GM04503 (cell line): Measurements from ENCODE around the gene SAYSD1.
"Not testable (repeated sequence)": the region's sequence is repeated elsewhere in the genome, so short reads cannot be mapped to it uniquely, and the experiment has no call there.

Experiments used
- DNase-seq: peaks from one replicate; pipeline ENCODE4 v3.0.0-alpha.2; 2012; ENCODE audit warnings: low read depth

The SAYSD1 gene

GRCh38 chr6:39114704-39115599, at the start of gene SAYSD1:
Gene SAYSD1 (minus strand): TSS chr6:39115186. CDS start chr6:39115089, 97 bp downstream.
- DNase-seq: peak; percentile 37

- no peak for DNase-seq
Observed at GRCh38 chr6:39157511-39157910, 42.5 kb upstream of the SAYSD1 start.

DNA sequence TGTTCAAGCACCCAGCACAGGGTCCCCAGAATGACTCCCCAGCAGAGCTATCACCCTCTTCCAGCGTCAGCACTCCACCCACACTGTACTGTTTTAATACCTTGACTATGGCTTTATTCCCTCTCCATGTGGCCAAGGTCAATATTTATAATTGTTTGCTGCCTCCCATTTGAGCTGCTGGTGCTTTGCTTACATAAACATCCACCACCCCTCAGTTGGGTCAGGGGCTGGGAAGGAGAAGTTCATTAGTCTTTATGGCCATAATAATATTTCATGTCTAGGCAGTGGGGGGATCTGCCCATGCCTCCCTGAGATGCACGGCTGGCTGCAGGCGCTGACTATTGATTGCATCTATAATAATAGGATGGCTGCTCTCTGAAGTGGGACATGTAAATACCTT, 41.8 kb upstream of the SAYSD1 start:
- no peak for DNase-seq

DNA sequence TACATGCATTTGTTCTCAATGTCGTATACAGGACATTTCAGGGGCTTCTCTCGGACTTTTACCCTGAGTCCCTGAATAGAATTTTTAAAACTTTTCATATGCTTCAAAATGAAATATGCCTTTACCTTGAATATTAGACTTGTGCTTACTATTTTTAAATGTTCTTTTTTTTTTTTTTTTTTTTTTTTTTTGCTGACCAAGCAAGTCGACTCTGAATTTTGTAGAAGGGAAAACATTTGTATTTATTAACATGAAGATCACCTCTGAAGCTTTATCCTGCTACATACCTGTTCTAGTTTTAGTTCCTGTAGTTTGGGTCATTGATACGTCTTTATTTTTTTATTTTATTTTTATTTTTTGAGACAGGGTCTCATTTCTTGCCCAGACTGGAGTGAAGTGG, 39.7 kb upstream of the SAYSD1 start:
- no peak for DNase-seq

DNA sequence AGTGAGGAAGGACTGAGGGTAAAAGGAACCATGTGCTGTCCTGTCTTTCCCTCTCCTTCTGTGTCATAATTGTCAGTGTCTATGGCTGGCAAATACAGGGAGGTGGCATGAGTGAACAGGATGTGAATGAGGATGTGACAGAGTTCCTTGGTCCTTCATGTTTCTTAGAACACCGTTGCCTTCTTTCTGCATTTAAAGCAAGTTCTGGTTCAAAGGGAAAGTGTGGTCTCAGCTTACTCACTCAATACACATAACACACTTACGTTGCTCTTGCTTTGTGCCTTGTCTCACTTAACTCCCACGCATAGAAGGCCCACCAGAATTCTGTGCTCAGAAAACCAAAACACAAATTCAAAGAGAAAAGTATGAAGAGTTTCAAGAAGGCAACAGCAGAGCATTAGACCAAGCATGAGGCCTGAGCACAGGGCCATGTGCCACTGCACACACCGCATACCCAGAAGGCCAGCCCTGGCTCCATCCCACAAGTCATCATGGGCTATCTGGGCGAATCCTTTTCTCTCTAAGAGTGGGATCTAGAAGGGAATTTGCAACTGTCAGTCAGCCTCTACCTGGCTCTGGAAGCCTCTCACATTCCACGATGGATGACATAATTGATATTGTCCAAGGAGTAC, 38.9 kb upstream of the SAYSD1 start:
- DNase-seq: no peak

- DNase-seq: no peak
Observed at GRCh38 chr6:39152262-39152661, 37.3 kb upstream of the SAYSD1 start.

DNA sequence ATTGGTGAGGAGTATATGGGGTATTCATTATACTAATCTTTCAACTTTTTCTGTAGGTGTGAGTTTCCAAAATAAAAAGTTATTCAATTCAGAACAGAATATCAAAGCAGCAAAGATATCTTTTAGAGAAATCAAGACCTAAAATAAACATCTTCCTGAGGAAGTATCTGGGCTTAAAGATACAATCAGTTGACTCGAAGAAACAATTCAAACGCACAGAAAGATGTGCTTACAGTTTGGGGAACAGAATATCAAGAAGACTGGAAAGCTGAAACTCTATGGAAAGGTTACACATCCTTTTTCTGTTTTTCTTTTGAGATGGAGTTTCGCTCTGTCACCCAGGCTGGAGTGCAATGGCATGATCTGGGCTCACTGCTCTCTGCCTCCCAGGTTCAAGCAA, 36.2 kb upstream of the SAYSD1 start:
- no peak for DNase-seq

DNA sequence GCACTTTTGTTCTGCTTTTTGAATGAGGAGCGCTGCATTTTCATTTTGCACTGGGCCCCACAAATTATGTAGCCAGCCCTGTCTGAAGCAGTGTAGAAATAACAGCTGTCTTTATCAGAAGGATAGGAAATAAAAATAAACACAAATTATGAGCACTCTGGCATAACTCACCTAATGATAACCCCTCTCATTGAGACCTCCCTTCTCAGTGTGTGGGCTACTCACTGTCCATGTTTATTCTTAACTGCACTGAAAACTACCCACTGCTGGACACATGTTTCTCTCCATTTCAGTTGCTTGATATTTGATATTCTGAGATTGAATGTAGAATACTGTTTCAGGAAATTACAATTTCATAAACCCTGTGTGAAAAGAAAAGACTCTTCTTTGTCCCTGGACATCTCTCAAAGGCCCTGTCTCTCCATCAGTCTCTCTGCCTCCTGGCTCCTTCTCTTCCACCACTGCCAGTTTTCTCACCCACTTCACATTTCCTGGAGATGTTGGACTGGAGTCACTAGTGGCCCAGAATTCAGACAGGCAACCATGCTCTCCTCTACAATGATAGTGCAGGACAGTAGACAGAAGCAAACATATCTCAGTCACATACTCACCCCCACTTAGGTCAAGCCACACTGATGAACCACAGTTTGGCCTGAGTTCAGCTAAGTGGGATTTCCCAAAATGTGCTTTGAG, 29.6 kb upstream of the SAYSD1 start:
- DNase-seq: no peak

DNA sequence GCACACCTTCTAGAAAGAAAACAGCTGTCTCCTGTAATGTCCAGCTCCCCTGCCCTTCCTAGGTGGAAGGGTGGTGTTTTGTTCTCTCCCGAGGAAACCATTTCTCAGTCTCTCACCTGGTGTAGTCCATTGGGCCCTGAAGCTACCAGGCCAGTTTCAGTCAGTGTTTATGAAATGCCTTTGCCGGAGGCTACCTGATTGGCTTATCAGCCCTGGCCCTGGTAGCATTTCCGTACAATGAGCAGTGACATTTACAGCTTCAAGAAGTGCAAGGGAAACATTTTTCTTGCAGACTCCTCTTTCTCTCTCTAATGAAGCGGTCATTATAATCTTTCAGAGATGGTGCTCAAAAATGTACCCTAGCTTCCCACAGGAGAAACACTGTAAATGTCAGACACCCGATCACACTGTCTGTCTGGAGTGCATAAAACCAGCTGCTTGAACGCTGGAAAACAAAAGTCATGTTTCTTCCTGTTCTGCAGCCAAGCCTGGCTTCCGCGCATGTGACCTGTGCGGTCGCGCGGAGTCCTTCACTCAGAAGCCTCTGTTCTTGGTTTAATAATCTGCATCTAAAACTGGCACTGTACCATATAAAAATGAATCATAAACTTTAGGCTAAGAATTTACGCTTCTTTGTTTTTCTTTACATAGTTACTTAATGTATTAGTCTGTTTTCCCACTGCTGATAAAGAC, 28.4 kb upstream of the SAYSD1 start:
- DNase-seq: no peak

DNA sequence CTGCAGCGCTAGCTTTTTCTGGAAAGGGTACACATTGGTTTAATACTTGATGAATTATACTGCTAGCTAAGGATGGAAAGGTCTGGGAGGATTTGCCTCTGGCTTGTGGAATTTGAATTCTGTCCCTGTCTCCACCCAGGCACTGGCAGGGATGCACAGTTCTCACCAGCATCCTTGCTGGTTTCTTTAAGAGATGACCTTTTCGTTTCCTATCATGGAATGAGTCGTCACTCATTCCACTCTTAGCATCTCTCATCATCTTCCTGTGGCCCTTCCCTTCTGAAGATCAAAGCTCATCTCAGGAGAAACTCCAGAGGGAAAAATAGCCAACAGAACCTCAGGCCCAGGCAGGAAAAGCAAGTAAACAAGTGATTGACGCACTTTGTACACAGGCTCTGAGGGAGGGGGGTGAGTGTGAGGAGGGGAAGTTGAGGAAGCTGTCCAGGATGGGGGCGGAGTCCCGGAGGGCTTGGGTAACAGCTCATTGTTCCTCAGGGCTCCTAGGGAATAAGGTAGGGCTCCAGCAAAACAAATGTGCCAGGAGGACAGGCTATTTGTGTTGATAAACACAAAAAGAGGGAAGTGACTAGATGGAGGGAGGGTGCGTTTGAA, 25.7 kb upstream of the SAYSD1 start:
- DNase-seq: no peak

DNA sequence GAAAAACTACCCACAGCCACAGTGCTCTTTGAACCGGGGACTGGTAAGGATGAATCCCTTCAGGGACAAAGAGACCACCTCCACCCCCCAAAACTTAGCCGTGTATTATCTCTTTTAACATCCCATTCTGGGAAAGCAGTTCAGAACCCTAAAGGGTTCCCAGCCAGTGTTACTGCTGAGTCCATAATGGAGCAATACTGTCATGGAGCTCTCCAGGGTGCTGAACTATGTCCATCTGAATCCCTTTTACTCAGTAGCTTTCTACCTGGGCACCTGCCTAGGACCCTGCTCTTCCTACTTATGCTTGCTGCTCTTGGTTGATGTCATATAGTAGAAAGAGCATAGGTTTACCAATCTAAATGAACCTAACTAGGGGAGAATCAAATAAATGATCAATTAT, 22.3 kb upstream of the SAYSD1 start:
- no peak for DNase-seq

GRCh38 chr6:39136207-39136606, 21.2 kb upstream of the SAYSD1 start:
- DNase-seq: not testable (repeated sequence)

GRCh38 chr6:39134761-39135160, 19.8 kb upstream of the SAYSD1 start:
- DNase-seq: not testable (repeated sequence)

DNA sequence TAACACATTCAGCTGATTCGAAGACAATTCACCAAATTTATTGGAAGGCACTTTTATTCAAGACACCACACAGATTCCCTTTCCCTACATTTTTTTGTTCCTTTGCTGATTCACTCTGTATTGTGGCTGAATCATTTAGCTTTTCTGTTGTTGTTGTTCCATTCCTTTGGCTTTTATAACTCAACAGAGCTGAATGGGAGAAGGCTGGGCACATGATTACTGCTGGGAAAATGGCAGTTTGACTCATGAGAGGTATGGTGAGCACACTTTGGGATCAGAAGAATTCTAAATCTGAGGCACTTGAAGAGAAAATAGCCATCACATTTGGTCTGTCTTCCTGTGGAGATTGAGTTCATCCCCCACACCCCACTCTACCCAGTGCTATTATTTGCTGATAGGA, 15.7 kb upstream of the SAYSD1 start:
- no peak for DNase-seq

DNA sequence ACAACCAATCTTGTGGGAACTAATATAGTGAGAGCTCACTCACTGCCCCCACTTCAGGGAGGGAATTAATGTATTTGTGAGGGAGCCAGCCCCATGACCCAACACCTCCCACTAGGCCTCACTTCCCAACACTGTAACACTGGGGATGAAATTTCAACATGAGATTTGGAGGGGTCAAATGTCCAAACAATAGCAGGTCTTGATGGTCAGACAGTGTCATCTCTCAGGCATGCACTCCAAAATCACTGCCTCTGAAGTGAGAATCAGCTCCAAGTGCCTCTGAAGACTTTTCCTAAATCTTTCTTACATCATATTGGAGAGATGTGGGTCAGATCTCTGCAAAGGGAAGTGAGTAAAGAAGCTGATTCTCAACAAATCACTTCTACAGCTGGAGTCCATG, 13.8 kb upstream of the SAYSD1 start:
- DNase-seq: no peak

- no peak for DNase-seq
Observed at GRCh38 chr6:39128106-39128505, 13.1 kb upstream of the SAYSD1 start.

DNA sequence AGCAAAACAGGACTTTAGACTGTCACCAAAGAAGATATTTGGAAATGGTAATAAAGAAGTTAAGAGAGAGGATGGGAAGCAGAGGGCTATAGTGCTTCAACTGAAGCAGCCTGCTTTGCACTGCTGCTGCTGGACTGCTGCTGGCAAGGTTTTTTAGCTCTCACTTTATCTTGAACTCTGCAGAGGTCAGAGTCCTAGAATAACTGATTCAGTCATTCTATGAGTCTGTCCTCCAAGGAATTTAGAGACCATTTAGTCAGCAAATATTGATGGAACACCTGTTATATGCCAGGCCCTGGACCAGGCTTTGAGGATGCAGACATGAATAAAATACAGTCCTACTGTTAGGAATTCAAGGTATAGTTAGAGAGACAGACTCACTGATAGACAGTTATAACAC, 9.1 kb upstream of the SAYSD1 start:
- no peak for DNase-seq

GRCh38 chr6:39118921-39119320, 3.9 kb upstream of the SAYSD1 start:
- no peak for DNase-seq

GRCh38 chr6:39114388-39114703, 640 bp downstream of the SAYSD1 start:
- no peak for DNase-seq

- no peak for DNase-seq
Observed at GRCh38 chr6:39113788-39114187, 1.2 kb downstream of the SAYSD1 start.

DNA sequence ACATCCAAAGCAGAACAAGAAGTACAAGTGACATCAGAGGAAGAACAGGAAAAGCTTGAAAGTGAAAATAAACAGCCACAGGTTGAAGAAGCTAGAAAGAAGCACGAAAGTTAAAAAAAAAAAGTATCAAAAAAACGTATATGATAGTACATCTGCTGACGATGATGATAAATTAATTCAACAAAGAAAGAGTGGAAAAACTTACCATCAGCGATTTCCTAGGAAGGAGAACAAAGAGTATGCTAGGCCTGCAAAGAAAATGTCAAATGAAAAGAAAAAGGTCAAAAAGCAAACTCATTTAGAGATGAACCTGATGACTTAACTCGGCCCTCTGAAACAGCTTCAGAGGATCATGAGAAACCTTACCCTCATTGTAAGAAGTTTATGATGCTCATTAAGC, 3.7 kb downstream of the SAYSD1 start:
- no peak for DNase-seq
